ENCODE measurements around the gene CCDC8.
"Not testable (repeated sequence)": the region's sequence is repeated elsewhere in the genome, so short reads cannot be mapped to it uniquely, and the experiment has no call there.

The CCDC8 gene, protein sequence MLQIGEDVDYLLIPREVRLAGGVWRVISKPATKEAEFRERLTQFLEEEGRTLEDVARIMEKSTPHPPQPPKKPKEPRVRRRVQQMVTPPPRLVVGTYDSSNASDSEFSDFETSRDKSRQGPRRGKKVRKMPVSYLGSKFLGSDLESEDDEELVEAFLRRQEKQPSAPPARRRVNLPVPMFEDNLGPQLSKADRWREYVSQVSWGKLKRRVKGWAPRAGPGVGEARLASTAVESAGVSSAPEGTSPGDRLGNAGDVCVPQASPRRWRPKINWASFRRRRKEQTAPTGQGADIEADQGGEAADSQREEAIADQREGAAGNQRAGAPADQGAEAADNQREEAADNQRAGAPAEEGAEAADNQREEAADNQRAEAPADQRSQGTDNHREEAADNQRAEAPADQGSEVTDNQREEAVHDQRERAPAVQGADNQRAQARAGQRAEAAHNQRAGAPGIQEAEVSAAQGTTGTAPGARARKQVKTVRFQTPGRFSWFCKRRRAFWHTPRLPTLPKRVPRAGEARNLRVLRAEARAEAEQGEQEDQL

DNA sequence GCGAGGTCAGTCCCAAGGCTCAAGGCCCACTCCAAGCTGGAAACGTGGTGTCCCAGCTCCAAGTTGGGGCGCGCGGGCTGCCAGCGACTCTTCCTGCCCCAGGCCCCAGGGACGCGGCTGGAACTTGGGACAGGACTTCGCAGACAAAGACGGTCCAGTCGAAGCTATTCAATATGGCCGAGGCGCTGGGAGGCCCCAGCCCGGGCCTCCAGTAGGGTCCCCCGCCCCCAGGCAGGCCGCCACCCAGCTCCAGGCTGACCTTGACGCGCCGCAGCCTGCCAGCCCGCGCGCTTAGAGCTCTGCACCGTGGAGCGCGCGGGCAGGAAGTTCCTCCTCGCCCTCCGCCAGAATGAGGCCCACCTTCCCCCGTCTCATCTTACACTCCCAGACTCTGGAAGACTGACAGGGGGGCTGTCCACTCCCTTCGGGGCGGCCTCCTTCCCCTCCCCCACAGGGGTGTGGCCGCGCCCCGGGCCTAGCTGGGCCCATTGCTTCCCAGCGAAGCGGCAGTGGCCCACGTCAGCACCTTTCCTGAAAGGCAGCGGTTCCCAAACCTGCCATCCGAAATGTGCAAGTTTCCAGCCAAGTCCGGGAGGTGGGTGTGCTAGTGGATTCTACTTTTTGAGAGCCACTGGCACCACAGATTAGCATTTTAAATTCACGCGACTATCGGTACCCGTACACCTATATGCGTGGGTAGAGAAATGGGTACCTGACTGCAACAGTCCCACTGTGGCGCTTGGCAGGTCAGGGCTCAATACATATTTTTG is at the start of gene CCDC8:
Gene CCDC8 (minus strand): TSS at position 303 of the 770 bp plus-strand sequence. CDS start 754 bp downstream, outside the sequence.
- no peak for DNase-seq (ENCODE audit: low spot score)

- no peak for DNase-seq (ENCODE audit: low spot score)
Measured at GRCh38 chr19:46461537-46461936, 48.2 kb upstream of the CCDC8 start.

DNA sequence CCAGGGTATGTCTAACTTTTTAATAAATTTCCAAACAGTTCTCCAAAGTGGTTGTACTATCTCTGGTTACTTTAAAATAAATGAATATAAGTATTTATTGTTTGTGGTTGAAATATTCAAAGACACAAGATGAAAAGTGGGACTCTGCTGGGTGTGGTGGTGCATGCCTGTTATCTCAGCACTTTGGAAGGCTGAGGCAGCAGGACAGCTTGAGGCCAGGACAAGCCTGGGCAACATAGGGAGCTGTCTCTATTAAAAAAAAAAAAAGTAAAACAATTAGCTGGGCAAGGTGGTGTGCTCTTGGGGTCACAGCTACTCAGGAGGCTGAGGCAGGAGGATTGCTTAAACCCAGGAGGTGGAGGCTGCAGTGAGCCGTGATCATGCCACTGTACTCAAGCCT is 47.6 kb upstream of the CCDC8 start:
- no peak for DNase-seq (ENCODE audit: low spot score)

GRCh38 chr19:46460055-46460454 is 46.7 kb upstream of the CCDC8 start:
- DNase-seq (ENCODE audit: low spot score), result no peak

GRCh38 chr19:46456930-46457329 is 43.6 kb upstream of the CCDC8 start:
- no peak for DNase-seq (ENCODE audit: low spot score)

DNA sequence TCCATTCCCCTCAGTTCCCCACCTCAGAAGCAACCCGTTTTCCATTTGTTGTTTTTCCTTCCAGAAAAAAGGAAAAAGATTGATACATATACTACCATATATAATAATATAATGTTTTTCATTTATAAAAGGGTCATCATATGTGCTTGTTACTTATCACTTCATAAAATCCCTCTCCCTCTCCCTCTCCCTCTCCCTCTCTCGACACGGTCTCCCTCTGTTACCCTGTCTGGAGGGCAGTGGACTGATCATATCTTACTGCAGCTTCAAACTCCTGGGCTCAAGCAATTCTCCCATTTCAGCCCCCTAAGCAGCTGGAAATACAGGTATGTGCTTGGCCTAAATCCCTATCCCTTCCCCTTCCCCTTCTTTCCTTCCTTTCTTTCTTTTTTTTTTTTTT is 40.9 kb upstream of the CCDC8 start:
- no peak for DNase-seq (ENCODE audit: low spot score)

GRCh38 chr19:46453661-46454060 is 40.3 kb upstream of the CCDC8 start:
- no peak for DNase-seq (ENCODE audit: low spot score)

DNA sequence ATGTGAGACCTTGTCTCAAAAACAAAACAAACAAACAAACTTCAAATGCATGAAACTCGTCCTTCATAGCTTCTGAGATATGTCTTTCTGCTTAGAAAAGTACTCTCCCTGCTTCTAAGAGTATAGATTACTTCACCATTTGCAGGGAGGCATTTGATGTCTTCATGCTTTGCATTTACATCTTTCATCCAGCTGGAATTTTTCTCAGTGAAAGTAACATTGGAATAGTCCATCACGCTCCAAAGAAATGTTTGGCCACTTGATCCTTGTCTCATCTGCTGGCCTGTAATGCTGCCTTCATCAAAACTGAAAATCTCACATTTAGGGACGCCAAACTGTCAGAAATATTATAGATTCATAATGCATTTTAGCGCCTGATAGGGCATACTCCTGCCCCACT is 38.8 kb upstream of the CCDC8 start:
- no peak for DNase-seq (ENCODE audit: low spot score)

DNA sequence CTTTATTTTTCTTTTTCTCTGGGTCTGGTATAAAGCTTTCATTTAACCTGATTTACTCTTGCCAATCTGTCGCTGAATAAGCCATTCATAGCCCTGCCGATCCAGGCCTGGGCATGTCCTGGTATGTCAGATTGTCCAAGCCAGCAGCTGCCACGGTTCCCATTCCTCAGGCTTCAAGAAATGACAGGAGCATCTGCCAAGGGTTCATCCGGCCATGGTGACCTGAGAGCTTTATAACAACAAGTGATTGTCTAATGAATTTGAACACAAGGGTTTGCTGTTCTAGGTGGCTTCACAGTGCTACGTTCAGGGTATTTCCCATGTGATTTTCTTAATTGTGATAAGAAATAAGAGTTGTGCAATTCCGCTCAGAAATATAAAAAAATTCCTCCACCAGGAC is 38.0 kb upstream of the CCDC8 start:
- no peak for DNase-seq (ENCODE audit: low spot score)

- no peak for DNase-seq (ENCODE audit: low spot score)
Measured at GRCh38 chr19:46450737-46451136, 37.4 kb upstream of the CCDC8 start.

- no peak for DNase-seq (ENCODE audit: low spot score)
Measured at GRCh38 chr19:46449228-46449627, 35.9 kb upstream of the CCDC8 start.

- DNase-seq (ENCODE audit: low spot score), result no peak
Measured at GRCh38 chr19:46448601-46449000, 35.2 kb upstream of the CCDC8 start.

- no peak for DNase-seq (ENCODE audit: low spot score)
Measured at GRCh38 chr19:46447824-46448223, 34.5 kb upstream of the CCDC8 start.

DNA sequence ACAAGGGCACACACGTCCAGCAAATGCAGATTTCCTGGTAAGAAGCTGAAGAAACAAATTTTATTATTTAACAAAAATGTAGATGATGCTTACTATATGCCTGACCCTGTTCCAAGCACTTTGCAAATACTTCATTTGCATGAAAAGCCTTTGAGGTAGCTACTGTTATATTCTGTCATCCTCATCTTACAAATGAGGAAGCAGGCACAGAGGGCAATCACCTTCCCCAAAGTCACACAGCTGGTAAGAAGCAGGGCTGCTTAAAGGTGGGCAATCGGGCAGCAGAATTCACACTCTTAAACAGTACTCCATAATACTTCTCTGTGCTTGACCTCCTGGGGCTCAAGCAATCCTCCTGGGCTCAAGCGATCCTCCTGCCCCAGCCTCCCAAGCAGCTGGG is 33.6 kb upstream of the CCDC8 start:
- DNase-seq (ENCODE audit: low spot score), result no peak

GRCh38 chr19:46446021-46446420 is 32.7 kb upstream of the CCDC8 start:
- DNase-seq (ENCODE audit: low spot score), result no peak

GRCh38 chr19:46442808-46443450 is 29.6 kb upstream of the CCDC8 start:
- no peak for DNase-seq (ENCODE audit: low spot score)

DNA sequence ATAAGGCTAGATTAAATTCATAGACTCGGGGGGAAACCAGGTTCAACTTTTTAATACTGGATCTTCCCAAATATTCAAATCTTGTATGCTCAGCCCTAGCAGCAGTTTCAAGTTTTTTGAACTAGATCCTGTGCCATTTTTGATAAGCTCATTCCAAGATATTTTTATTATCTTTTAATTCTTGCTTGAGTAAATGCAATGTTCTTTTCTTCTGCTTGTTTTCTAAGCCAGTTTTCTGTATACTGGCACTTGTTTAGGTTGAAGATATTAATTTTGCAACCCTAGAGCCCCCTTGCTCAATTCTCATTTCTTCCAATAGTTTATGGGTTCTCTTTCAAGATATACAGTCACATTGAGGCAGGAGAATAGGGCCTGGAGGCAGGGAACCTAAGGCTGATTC is 28.5 kb upstream of the CCDC8 start:
- DNase-seq (ENCODE audit: low spot score), result no peak

DNA sequence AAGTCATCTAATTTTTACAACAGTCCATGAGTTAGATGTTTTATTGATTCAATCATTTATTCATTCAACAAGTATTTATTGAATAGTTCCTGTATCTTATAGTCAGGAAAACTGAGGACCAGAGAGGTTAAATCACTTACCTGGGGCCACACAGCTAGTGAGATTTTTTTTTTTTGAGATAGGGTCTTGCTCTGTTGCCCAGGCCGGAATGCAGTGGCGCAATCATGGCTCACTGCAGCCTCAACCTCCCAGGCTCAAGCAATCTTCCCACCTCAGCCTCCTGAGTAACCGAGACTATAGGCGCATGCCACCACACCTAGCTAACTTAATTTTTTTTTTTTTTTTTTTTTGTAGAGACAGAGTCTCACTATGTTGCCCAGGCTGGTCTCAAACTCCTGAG is 22.3 kb upstream of the CCDC8 start:
- DNase-seq (ENCODE audit: low spot score), result not testable (repeated sequence)

DNA sequence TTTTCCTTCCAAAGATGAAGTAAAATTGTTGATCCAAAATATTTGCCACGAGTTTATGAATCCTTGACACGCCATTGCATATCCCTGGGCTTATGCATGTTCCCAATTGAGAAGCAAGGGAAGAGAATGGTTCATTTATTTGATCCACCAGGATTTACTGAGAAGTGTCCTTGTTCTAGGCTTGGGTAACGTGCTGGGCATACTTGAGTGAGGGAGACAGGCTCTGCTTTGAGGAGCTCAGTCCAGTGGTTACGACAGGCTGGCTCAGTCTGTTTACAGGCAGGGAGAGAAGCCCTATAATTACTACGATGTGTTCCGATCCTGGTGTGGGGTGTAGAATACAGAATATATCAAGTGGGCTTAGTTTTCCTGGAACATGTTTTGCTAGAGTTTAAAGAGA is 21.6 kb upstream of the CCDC8 start:
- no peak for DNase-seq (ENCODE audit: low spot score)

DNA sequence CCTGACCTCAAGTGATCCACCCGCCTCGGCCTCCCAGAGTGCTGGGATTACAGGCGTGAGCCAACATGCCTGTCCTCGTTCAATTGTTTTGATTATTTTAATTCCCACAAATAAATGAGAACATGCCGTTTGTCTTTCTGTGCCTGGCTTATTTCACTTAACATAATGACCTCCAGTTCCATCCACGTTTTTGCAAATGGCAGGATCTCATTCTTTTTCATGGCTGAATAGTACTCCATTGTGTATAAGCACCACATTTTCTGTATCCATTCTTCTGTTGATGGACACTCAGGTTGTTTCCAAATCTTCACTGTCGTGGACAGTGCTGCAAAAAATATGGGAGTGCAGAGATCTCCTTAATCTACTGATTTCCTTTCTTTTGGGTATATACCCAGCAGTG is 20.1 kb upstream of the CCDC8 start:
- DNase-seq (ENCODE audit: low spot score), result not testable (repeated sequence)

GRCh38 chr19:46431824-46432223 is 18.5 kb upstream of the CCDC8 start:
- no peak for DNase-seq (ENCODE audit: low spot score)

- no peak for DNase-seq (ENCODE audit: low spot score)
Measured at GRCh38 chr19:46429999-46430398, 16.6 kb upstream of the CCDC8 start.
